SK-N-SH (cell line): ENCODE data around the gene EML1.

ENCODE experiments used
- EP300 ChIP-seq, 2 experiments: IDR thresholded peaks; 2 replicates each; pipeline versions ENCODE4 v1.4.0 to v1.6.1; 2012; ENCODE audit warnings: borderline replicate concordance in 1 of 2, low read depth in 1 of 2, low read length in 1 of 2
- TAF1 ChIP-seq: IDR thresholded peaks from 2 replicates; pipeline ENCODE4 v1.6.1; 2012; ENCODE audit warnings: low read depth, mild to moderate bottlenecking, low read length, moderate library complexity, borderline replicate concordance
- TF ChIP-seq, protein P1 (sequence below): fragments of 200-600 bp; sonication (generic); IDR thresholded peaks from 2 replicates; pipeline ENCODE4 v1.6.1; 2017; ENCODE audit warnings: antibody characterized with exemption, mild to moderate bottlenecking, moderate library complexity

- TF ChIP-seq EP300 (IDR thresholded peaks at IDR 0.05; ENCODE audit: borderline replicate concordance in 1 of 2, low read depth in 1 of 2, low read length in 1 of 2) (no peak), TAF1 (no peak)
- TF ChIP-seq, protein P1, sequence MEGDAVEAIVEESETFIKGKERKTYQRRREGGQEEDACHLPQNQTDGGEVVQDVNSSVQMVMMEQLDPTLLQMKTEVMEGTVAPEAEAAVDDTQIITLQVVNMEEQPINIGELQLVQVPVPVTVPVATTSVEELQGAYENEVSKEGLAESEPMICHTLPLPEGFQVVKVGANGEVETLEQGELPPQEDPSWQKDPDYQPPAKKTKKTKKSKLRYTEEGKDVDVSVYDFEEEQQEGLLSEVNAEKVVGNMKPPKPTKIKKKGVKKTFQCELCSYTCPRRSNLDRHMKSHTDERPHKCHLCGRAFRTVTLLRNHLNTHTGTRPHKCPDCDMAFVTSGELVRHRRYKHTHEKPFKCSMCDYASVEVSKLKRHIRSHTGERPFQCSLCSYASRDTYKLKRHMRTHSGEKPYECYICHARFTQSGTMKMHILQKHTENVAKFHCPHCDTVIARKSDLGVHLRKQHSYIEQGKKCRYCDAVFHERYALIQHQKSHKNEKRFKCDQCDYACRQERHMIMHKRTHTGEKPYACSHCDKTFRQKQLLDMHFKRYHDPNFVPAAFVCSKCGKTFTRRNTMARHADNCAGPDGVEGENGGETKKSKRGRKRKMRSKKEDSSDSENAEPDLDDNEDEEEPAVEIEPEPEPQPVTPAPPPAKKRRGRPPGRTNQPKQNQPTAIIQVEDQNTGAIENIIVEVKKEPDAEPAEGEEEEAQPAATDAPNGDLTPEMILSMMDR, result no peak
These were observed 17.9 kb upstream of the EML1 start for GRCh38 chr14:99775351-99775750.
